ENCODE data around the gene FAM168B. TPM values are rescaled to one million over a fixed set of nuclear protein-coding genes. Genes with fewer than 3 reads are reported as not detected.

The FAM168B gene
- total and polyA plus RNA-seq, 12 donors: 15.7 to 139 (median 95.9) TPM

DNA sequence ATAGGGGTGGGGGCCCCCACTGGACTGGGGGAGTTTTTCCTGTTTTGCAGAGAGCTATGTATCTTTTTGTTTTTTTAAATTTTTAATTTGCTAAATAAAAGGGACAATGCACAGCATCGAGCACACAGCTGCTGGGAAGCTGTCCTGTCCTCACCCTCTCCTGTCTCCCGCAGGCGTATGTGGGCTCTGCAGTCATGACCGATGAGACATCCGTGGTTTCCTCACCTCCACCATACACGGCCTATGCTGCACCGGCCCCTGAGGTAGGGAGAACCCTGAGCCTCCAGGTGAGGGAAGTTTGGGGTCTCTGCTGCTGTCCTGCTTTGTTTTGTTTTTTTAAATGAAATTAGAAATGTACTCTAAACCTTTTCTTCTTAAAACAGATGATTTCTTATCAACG is 39.5 kb upstream of the FAM168B start:
- TF ChIP-seq, protein P1, sequence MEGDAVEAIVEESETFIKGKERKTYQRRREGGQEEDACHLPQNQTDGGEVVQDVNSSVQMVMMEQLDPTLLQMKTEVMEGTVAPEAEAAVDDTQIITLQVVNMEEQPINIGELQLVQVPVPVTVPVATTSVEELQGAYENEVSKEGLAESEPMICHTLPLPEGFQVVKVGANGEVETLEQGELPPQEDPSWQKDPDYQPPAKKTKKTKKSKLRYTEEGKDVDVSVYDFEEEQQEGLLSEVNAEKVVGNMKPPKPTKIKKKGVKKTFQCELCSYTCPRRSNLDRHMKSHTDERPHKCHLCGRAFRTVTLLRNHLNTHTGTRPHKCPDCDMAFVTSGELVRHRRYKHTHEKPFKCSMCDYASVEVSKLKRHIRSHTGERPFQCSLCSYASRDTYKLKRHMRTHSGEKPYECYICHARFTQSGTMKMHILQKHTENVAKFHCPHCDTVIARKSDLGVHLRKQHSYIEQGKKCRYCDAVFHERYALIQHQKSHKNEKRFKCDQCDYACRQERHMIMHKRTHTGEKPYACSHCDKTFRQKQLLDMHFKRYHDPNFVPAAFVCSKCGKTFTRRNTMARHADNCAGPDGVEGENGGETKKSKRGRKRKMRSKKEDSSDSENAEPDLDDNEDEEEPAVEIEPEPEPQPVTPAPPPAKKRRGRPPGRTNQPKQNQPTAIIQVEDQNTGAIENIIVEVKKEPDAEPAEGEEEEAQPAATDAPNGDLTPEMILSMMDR (IDR thresholded peaks at IDR 0.05): no peak
- no peak for TF ChIP-seq POLR2A (IDR thresholded peaks at IDR 0.05)
- no peak overlapping the region for H3K4me3 ChIP-seq
- intact Hi-C loops (cut with DNase I): no loop called here
- 83 to 90% (median 88%) methylated on average over 8 of the region's 8 CpGs for WGBS, 4 donors
- H3K4me1 ChIP-seq (replicated peaks in 1 of 2): no peaks in the 10 kb centered on the region
- H3K27me3 ChIP-seq: no peaks in the 10 kb centered on the region
- H3K27ac ChIP-seq: no peak overlapping the region
- no peaks in the 10 kb centered on the region for H3K9me3 ChIP-seq (replicated peaks in 1 of 3)
- DNase-seq: no peak
- peaks cover 0 to 33% of the 10 kb centered on the region in 2 donors for H3K36me3 ChIP-seq (replicated peaks in 1 of 2)

DNA sequence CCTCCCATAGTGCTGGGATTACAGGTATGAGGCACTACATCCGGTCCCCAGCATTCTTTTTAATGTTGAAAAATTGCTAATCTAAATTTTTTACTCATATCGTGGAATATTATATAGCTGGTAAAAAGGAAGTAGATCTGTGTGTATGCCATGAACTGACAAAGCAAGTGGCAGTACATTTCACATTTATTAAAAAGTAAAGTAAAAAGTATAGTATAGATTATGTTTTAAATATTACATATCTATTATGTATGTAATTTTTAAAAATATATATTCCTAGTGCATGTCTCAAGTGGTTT is 37.0 kb upstream of the FAM168B start:
- Histone ChIP-seq H3K36me3 (replicated peaks in 1 of 2) (peaks cover 0 to 53% of the 10 kb centered on the region in 2 donors), H3K27ac (no peak overlapping the region), H3K9me3 (replicated peaks in 1 of 3) (no peaks in the 10 kb centered on the region), H3K4me1 (replicated peaks in 1 of 2) (peaks cover 0 to 10% of the 10 kb centered on the region in 2 donors), H3K27me3 (no peaks in the 10 kb centered on the region), H3K4me3 (no peak overlapping the region)
- DNase-seq: no peak
- intact Hi-C loops (cut with DNase I): no loop called here
- no peak for TF ChIP-seq POLR2A (IDR thresholded peaks at IDR 0.05)
- TF ChIP-seq, protein P1 (IDR thresholded peaks at IDR 0.05): no peak
- WGBS, 4 donors: 95 to 99% (median 98%) methylated on average over 2 of the region's 2 CpGs

DNA sequence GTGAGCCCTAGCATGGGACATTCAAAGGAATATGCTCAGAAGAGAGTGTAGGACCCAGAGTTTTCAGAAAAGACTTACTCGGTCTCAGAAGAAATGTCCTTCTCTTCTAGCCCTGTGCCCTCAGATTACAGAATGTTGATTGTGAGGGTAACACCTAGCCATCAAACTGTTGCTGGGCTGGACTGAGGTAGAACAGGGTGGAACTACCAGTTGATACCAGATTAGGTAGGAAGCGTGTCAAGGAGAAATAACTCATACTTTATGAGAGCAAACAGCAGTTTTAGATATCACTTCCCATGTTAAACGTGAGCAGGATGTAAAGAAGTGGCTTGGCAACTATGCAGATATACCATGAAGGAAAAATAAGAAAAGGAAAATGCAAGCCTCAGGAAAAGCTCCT is 34.7 kb upstream of the FAM168B start:
- TF ChIP-seq, protein P1 (IDR thresholded peaks at IDR 0.05): no peak
- TF ChIP-seq POLR2A (IDR thresholded peaks at IDR 0.05): no peak
- Histone ChIP-seq H3K27me3 (no peaks in the 10 kb centered on the region), H3K27ac (no peak overlapping the region), H3K4me1 (replicated peaks in 1 of 2) (peaks cover 0 to 14% of the 10 kb centered on the region in 2 donors), H3K36me3 (replicated peaks in 1 of 2) (peaks cover 0 to 49% of the 10 kb centered on the region in 2 donors), H3K9me3 (replicated peaks in 1 of 3) (no peaks in the 10 kb centered on the region), H3K4me3 (no peak overlapping the region)
- 85 to 91% (median 86%) methylated on average over 3 of the region's 3 CpGs for WGBS, 4 donors
- DNase-seq: no peak
- intact Hi-C loops (cut with DNase I): no loop called here

DNA sequence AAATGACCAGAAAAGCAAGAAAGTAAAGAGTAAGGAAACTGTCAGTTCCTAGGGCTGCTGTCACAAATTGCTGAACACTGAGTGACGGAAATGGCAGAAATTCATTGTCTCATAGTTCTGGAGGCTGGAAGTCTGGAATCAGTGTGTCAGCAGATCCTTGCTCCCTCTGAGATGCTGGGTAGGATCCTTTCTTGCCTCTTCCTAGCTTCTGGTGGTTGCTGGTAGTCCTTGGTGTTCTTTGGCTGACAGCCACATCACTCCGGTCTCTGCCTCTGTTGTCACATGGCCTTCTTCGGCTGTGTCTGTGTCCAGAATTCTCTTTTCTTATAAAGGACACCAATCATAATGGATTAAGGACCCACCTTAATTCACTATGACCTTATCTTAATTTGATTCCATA is 33.8 kb upstream of the FAM168B start:
- Histone ChIP-seq H3K27ac (no peak overlapping the region), H3K27me3 (no peaks in the 10 kb centered on the region), H3K4me3 (no peak overlapping the region), H3K36me3 (replicated peaks in 1 of 2) (peaks cover 0 to 47% of the 10 kb centered on the region in 2 donors), H3K4me1 (replicated peaks in 1 of 2) (peaks cover 0 to 14% of the 10 kb centered on the region in 2 donors), H3K9me3 (replicated peaks in 1 of 3) (no peaks in the 10 kb centered on the region)
- DNase-seq: peak in 6 of 7 donors; percentile 32 to 78 (median 59)
- intact Hi-C loops (cut with DNase I): no loop called here
- WGBS, 4 donors: 52 to 73% (median 57%) methylated on average over 3 of the region's 3 CpGs
- TF ChIP-seq POLR2A (IDR thresholded peaks at IDR 0.05): no peak
- TF ChIP-seq, protein P1 (IDR thresholded peaks at IDR 0.05): no peak

Measured in adrenal gland (tissue), 12 donors.